HepG2 (cell line): ENCODE measurements around the gene OSBPL10. TPM values are rescaled to one million over a fixed set of nuclear protein-coding genes. Genes with fewer than 3 reads are reported as not detected.

Source experiments
- ELK4 ChIP-seq: sonication (generic); formaldehyde crosslinking; IDR thresholded peaks from 2 replicates; pipeline ENCODE4 v1.9.0; 2021; ENCODE audit warnings: missing genetic modification reagents, borderline replicate concordance
- TEAD3 ChIP-seq: optimal IDR thresholded peaks from 2 replicates; pipeline ENCODE3; 2016; ENCODE audit warnings: borderline replicate concordance
- polyA plus RNA-seq, 8 experiments: library from polyadenylated mRNA; depleted of rRNA in 3 of 8; stranded (reverse) in 7 of 8; unstranded in 1 of 8; fragments of >200 nt; fragmentation: Illumina TruSeq in 4 of 8; extraction: Trizol in 4 of 8; gene quantifications; 2 replicates each; pipeline versions ENCODE4 v1.2.1 to v1.2.3, GENCODE V29; 2011 to 2016; ENCODE audit warnings: low read depth in 4 of 8, missing spikeins in 1 of 8, mixed read lengths in 1 of 8; ENCODE audit not compliant: insufficient read depth in 1 of 8
- total RNA-seq, 5 experiments: library from RNA; depleted of rRNA; stranded (reverse); fragments of >200 nt; fragmentation: Illumina TruSeq; extraction: Trizol; gene quantifications; 2 replicates each; pipeline ENCODE4 v1.2.3, GENCODE V29; 2016; ENCODE audit warnings: low read depth in 1 of 5
- TF ChIP-seq, protein P1 (sequence below): IDR thresholded peaks from 2 replicates; pipeline ENCODE4 v1.4.0; 2020; ENCODE audit warnings: mild to moderate bottlenecking, missing genetic modification reagents
- TF ChIP-seq, protein P2 (sequence below): sonication (generic); formaldehyde crosslinking; conservative IDR thresholded peaks from 2 replicates; pipeline ENCODE4 v1.4.0; 2020; ENCODE audit warnings: mild to moderate bottlenecking, missing genetic modification reagents, moderate library complexity

The OSBPL10 gene
- total and polyA plus RNA-seq, 2 of the 13 experiments (the other 11 are each of a cell fraction or from before 2014, with no cell fraction given), result 10.3 to 28.6 TPM

GRCh38 chr3:31779514-31779913 is 201.5 kb downstream of the OSBPL10 start (continued):
- TF ChIP-seq, protein P1, sequence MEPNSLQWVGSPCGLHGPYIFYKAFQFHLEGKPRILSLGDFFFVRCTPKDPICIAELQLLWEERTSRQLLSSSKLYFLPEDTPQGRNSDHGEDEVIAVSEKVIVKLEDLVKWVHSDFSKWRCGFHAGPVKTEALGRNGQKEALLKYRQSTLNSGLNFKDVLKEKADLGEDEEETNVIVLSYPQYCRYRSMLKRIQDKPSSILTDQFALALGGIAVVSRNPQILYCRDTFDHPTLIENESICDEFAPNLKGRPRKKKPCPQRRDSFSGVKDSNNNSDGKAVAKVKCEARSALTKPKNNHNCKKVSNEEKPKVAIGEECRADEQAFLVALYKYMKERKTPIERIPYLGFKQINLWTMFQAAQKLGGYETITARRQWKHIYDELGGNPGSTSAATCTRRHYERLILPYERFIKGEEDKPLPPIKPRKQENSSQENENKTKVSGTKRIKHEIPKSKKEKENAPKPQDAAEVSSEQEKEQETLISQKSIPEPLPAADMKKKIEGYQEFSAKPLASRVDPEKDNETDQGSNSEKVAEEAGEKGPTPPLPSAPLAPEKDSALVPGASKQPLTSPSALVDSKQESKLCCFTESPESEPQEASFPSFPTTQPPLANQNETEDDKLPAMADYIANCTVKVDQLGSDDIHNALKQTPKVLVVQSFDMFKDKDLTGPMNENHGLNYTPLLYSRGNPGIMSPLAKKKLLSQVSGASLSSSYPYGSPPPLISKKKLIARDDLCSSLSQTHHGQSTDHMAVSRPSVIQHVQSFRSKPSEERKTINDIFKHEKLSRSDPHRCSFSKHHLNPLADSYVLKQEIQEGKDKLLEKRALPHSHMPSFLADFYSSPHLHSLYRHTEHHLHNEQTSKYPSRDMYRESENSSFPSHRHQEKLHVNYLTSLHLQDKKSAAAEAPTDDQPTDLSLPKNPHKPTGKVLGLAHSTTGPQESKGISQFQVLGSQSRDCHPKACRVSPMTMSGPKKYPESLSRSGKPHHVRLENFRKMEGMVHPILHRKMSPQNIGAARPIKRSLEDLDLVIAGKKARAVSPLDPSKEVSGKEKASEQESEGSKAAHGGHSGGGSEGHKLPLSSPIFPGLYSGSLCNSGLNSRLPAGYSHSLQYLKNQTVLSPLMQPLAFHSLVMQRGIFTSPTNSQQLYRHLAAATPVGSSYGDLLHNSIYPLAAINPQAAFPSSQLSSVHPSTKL (CRISPR knock-in tag), result peak; percentile 45
- peak; percentile 11 for TF ChIP-seq TEAD3 (CRISPR knock-in tag)
- TF ChIP-seq, protein P2, sequence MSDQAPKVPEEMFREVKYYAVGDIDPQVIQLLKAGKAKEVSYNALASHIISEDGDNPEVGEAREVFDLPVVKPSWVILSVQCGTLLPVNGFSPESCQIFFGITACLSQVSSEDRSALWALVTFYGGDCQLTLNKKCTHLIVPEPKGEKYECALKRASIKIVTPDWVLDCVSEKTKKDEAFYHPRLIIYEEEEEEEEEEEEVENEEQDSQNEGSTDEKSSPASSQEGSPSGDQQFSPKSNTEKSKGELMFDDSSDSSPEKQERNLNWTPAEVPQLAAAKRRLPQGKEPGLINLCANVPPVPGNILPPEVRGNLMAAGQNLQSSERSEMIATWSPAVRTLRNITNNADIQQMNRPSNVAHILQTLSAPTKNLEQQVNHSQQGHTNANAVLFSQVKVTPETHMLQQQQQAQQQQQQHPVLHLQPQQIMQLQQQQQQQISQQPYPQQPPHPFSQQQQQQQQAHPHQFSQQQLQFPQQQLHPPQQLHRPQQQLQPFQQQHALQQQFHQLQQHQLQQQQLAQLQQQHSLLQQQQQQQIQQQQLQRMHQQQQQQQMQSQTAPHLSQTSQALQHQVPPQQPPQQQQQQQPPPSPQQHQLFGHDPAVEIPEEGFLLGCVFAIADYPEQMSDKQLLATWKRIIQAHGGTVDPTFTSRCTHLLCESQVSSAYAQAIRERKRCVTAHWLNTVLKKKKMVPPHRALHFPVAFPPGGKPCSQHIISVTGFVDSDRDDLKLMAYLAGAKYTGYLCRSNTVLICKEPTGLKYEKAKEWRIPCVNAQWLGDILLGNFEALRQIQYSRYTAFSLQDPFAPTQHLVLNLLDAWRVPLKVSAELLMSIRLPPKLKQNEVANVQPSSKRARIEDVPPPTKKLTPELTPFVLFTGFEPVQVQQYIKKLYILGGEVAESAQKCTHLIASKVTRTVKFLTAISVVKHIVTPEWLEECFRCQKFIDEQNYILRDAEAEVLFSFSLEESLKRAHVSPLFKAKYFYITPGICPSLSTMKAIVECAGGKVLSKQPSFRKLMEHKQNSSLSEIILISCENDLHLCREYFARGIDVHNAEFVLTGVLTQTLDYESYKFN (CRISPR knock-in tag), result no peak
- no peak for TF ChIP-seq ELK4 (CRISPR knock-in tag)
- TF ChIP-seq, all 625 proteins: peak for 16
